ENCODE measurements around the gene RFX4.

The RFX4 gene

DNA sequence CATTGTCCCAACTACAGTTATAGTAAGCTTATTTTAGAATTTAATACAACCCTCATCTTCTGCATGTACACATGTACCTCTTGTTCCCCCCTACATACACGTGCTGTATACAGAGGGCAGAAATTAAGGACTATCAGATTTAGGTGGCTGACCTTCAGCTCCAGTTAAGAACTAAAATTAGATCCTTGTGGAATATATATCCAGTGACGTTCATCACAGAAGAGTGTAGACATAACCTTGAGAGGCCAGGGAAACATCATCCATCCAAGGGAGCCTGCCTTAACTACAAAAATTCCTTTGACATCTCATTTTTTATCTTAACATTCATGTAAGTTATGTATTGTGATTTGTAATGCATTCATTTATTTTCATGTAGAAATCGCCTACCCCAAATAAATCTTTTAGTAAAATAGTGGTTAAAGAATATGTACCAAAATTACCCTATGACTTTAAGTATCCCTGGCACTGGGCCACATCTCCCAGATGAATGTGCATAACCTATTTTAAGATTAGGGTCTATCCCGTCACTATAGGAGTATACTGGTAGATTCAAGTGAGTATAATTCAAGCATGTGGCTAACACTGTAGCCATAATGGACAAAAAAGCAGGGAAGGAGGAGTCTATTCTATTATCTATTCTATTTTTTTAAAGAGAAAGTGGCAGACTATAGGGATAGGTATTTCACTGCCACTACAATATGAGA is 219.2 kb downstream of the RFX4 start:
- H3K9me3 Mint-ChIP-seq: no peaks in the 10 kb centered on the region
- H3K27ac Mint-ChIP-seq: no peak overlapping the region
- H3K36me3 Mint-ChIP-seq: peaks cover 21% of the 10 kb centered on the region
- H3K4me3 Mint-ChIP-seq: no peak overlapping the region
- CTCF ChIA-PET: interaction anchor here (1.0 kb wide), 1 partner anchor 117 kb away, joined by 3 read pairs; no protein-coding TSS in a partner anchor
- H3K27me3 Mint-ChIP-seq: no peaks in the 10 kb centered on the region
- DNase-seq: no peak
- no peaks in the 10 kb centered on the region for H3K4me1 Mint-ChIP-seq

DNA sequence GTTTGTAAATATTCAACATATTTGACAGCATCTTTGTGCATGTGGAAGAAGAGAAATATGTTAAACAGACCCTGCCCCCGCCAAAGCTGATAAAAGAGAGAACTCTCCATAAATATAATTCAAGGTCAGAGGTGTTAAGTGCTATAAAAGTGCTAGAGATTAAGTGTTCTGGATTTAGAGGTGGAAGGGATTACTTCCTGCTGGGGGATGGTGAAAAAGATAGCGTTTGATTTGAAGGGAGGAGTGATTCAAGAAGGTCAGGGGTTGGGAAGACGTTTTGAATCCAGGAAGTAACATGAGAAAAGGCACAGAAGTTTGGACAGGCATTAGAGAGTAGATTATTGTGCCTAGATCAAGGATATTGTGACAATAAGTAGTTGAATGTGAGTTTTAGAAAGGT is 221.9 kb downstream of the RFX4 start:
- no peak for DNase-seq
- Mint-ChIP-seq H3K27ac (no peak overlapping the region), H3K36me3 (peaks cover 21% of the 10 kb centered on the region), H3K27me3 (no peaks in the 10 kb centered on the region), H3K9me3 (no peaks in the 10 kb centered on the region), H3K4me3 (no peak overlapping the region), H3K4me1 (no peaks in the 10 kb centered on the region)
- CTCF ChIA-PET: no interaction called here
